ENCODE data around the gene HAP1. TPM values are rescaled to one million over a fixed set of nuclear protein-coding genes. Genes with fewer than 3 reads are reported as not detected.

Gene HAP1
- total and polyA plus RNA-seq, 4 donors: under 0.01 to 0.05 (median 0.03) TPM

GRCh38 chr17:41735744-41736143 lies 1.3 kb upstream of the HAP1 start:
- TF ChIP-seq REST (IDR thresholded peaks at IDR 0.05) (no peak), SP1 (IDR thresholded peaks at IDR 0.05) (no peak), NR2F2 (IDR thresholded peaks at IDR 0.05) (no peak), GABPA (IDR thresholded peaks at IDR 0.05 in 1 of 2, conservative IDR thresholded peaks at IDR 0.05 in 1 of 2) (no peak), ATF3 (IDR thresholded peaks at IDR 0.05) (no peak)
- Histone ChIP-seq H3K9me3 (ENCODE audit: control insufficient read depth in 4 of 4, low read length in 3 of 4) (no peaks in the 10 kb centered on the region), H3K9ac (ENCODE audit: low read depth in 1 of 2, low read length in 2 of 2) (no peak overlapping the region), H3K27me3 (ENCODE audit: control insufficient read depth in 4 of 4, insufficient read depth in 4 of 4, low read length in 3 of 4) (peaks cover 0 to 5% (median 0%) of the 10 kb centered on the region in 4 donors), H3K4me1 (ENCODE audit: control insufficient read depth in 4 of 4, insufficient read depth in 4 of 4, low read length in 3 of 4) (peaks cover 4 to 16% (median 9%) of the 10 kb centered on the region in 4 donors), H3K27ac (ENCODE audit: low read depth in 1 of 2, low read length in 2 of 2) (no peak overlapping the region), H3K4me3 (ENCODE audit: low read depth in 1 of 3, low read length in 3 of 3) (no peak overlapping the region), H3K36me3 (ENCODE audit: control insufficient read depth in 4 of 4, insufficient read depth in 3 of 4, low read depth in 1 of 4, low read length in 3 of 4) (no peaks in the 10 kb centered on the region)
- 78% methylated on average over 4 of the region's 4 CpGs for WGBS
- DNase-seq (ENCODE audit: low spot score): no peak

GRCh38 chr17:41734949-41735313 lies 488 bp upstream of the HAP1 start:
- no peak for DNase-seq (ENCODE audit: low spot score)
- no peak overlapping the region for H3K9ac ChIP-seq (ENCODE audit: low read depth in 1 of 2, low read length in 2 of 2)
- peaks cover 0 to 5% (median 0%) of the 10 kb centered on the region in 4 donors for H3K27me3 ChIP-seq (ENCODE audit: control insufficient read depth in 4 of 4, insufficient read depth in 4 of 4, low read length in 3 of 4)
- 6% methylated on average over 23 of the region's 23 CpGs for WGBS
- H3K4me1 ChIP-seq (ENCODE audit: control insufficient read depth in 4 of 4, insufficient read depth in 4 of 4, low read length in 3 of 4): peaks cover 4 to 16% (median 9%) of the 10 kb centered on the region in 4 donors
- H3K36me3 ChIP-seq (ENCODE audit: control insufficient read depth in 4 of 4, insufficient read depth in 3 of 4, low read depth in 1 of 4, low read length in 3 of 4): no peaks in the 10 kb centered on the region
- H3K9me3 ChIP-seq (ENCODE audit: control insufficient read depth in 4 of 4, low read length in 3 of 4): no peaks in the 10 kb centered on the region
- H3K27ac ChIP-seq (ENCODE audit: low read depth in 1 of 2, low read length in 2 of 2): no peak overlapping the region
- H3K4me3 ChIP-seq (ENCODE audit: low read depth in 1 of 3, low read length in 3 of 3): peak overlapping the region in 1 of 3 donors; percentile 38
- no peak for TF ChIP-seq ATF3 (IDR thresholded peaks at IDR 0.05)
- TF ChIP-seq HNF4G (IDR thresholded peaks at IDR 0.05): no peak
- TF ChIP-seq GABPA (IDR thresholded peaks at IDR 0.05 in 1 of 2, conservative IDR thresholded peaks at IDR 0.05 in 1 of 2): no peak
- TF ChIP-seq SP1 (IDR thresholded peaks at IDR 0.05): no peak
- no peak for TF ChIP-seq RXRA (IDR thresholded peaks at IDR 0.05)
- no peak for TF ChIP-seq YY1 (IDR thresholded peaks at IDR 0.05)
- no peak for TF ChIP-seq RAD21 (IDR thresholded peaks at IDR 0.05)
- no peak for TF ChIP-seq REST (IDR thresholded peaks at IDR 0.05)
- no peak for TF ChIP-seq FOXA1 (IDR thresholded peaks at IDR 0.05)
- TF ChIP-seq MAX (IDR thresholded peaks at IDR 0.05): no peak
- no peak for TF ChIP-seq FOXA2 (IDR thresholded peaks at IDR 0.05)
- no peak for TF ChIP-seq TAF1 (conservative IDR thresholded peaks at IDR 0.05)

All from liver (tissue), 9 donors.